ENCODE data around the gene ZNF592. TPM values are rescaled to one million over a fixed set of nuclear protein-coding genes. Genes with fewer than 3 reads are reported as not detected.

Gene ZNF592
- total and polyA plus RNA-seq, 3 donors from 2014 or later = 36.7 to 40.8 (median 39.6) TPM

DNA sequence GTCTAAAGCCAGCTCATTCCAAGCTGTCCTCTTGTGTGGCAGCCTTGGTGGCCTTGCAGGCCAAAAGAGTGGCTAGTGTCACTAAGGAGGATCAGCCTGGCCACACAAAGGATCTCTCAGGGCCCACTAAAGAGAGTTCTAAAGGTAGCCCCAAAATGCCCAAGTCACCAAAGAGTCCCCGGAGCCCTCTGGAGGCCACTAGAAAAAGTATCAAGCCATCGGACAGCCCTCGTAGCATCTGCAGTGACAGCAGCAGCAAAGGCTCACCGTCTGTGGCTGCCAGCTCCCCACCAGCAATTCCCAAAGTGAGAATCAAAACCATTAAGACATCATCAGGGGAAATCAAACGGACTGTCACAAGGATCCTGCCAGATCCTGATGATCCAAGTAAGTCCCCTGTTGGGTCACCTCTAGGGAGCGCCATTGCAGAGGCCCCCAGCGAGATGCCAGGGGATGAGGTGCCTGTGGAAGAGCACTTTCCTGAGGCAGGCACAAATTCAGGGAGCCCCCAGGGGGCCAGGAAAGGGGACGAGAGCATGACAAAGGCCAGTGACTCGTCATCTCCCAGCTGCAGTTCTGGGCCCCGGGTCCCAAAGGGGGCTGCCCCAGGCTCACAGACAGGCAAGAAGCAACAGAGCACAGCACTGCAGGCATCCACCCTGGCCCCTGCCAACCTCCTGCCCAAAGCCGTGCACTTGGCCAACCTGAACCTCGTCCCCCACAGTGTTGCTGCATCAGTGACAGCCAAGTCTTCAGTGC, 35.3 kb downstream of the ZNF592 start:
- WGBS, 2 donors = 85 to 90% methylated on average over 3 to 12 of the region's 12 CpGs
- intact Hi-C loops (cut with DNase I; ENCODE audit: low total_unique reads) = no loop called here
- H3K4me1 ChIP-seq = no peaks in the 10 kb centered on the region
- TF ChIP-seq CTCF (IDR thresholded peaks at IDR 0.05) = no peak
- no peak for TF ChIP-seq POLR2A (IDR thresholded peaks at IDR 0.05)
- no peak for DNase-seq
- H3K27ac ChIP-seq = no peak overlapping the region
- no peaks in the 10 kb centered on the region for H3K9me3 ChIP-seq
- no peaks in the 10 kb centered on the region for H3K27me3 ChIP-seq
- no peak overlapping the region for H3K4me3 ChIP-seq
- no peaks in the 10 kb centered on the region for H3K36me3 ChIP-seq (ENCODE audit: low read depth, missing control alignments)

DNA sequence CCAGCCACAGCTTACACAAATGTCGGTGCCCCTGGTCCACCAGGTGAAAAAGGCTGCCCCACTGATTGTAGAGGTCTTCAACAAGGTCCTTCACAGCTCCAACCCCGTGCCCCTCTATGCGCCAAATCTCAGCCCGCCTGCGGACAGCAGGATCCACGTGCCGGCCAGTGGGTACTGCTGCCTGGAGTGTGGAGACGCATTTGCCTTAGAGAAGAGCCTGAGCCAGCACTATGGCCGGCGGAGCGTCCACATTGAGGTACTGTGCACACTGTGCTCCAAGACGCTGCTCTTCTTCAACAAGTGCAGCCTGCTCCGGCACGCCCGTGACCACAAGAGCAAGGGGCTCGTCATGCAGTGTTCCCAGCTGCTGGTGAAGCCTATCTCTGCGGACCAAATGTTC, 35.9 kb downstream of the ZNF592 start:
- no peaks in the 10 kb centered on the region for H3K4me1 ChIP-seq
- H3K27me3 ChIP-seq = no peaks in the 10 kb centered on the region
- no peak for DNase-seq
- no peak overlapping the region for H3K27ac ChIP-seq
- no peaks in the 10 kb centered on the region for H3K36me3 ChIP-seq (ENCODE audit: low read depth, missing control alignments)
- H3K4me3 ChIP-seq = no peak overlapping the region
- intact Hi-C loops (cut with DNase I; ENCODE audit: low total_unique reads) = no loop called here
- no peak for TF ChIP-seq POLR2A (IDR thresholded peaks at IDR 0.05)
- TF ChIP-seq CTCF (IDR thresholded peaks at IDR 0.05) = no peak
- WGBS, 2 donors = 97% methylated on average over 17 of the region's 17 CpGs; no CpG with 5 or more reads in 1 of the 2 donors
- H3K9me3 ChIP-seq = no peaks in the 10 kb centered on the region

GRCh38 chr15:84785053-84785452, 36.7 kb downstream of the ZNF592 start:
- intact Hi-C loops (cut with DNase I; ENCODE audit: low total_unique reads) = no loop called here

DNA sequence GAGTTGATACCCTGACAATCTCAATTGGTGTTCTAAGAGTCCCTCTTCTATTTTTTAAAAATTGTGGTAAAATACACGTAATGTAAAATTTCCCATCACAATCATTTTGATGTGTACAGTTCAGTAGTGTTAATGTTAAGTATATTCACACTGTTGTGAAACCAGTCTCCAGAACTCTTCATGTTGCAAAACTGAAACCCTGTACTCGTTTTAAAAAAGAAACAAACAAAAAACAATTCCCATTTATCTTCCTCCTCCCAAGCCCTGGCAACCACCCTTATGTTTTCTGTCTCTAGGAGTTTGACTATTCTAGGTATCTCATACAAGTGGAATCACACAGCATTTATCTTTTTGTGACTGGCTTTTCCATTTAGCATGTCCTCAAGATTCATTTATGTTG, 40.1 kb downstream of the ZNF592 start:
- intact Hi-C loops (cut with DNase I; ENCODE audit: low total_unique reads) = no loop called here
- H3K4me1 ChIP-seq = no peaks in the 10 kb centered on the region
- 56 to 57% methylated on average over 2 of the region's 2 CpGs for WGBS, 2 donors

More at GRCh38 chr15:84785053-84785452, 36.7 kb downstream of the ZNF592 start:
- WGBS, 2 donors = 75 to 80% methylated on average over 5 of the region's 5 CpGs
- no peak for DNase-seq
- no peak overlapping the region for H3K4me3 ChIP-seq
- no peaks in the 10 kb centered on the region for H3K27me3 ChIP-seq
- H3K27ac ChIP-seq = no peak overlapping the region
- H3K4me1 ChIP-seq = no peaks in the 10 kb centered on the region
- H3K36me3 ChIP-seq (ENCODE audit: low read depth, missing control alignments) = no peaks in the 10 kb centered on the region
- TF ChIP-seq POLR2A (IDR thresholded peaks at IDR 0.05) = no peak
- TF ChIP-seq CTCF (IDR thresholded peaks at IDR 0.05) = no peak
- H3K9me3 ChIP-seq = no peaks in the 10 kb centered on the region

More for the DNA sequence above, 40.1 kb downstream of the ZNF592 start:
- H3K27ac ChIP-seq = no peak overlapping the region
- TF ChIP-seq POLR2A (IDR thresholded peaks at IDR 0.05) (no peak), CTCF (IDR thresholded peaks at IDR 0.05) (no peak)
- H3K36me3 ChIP-seq (ENCODE audit: low read depth, missing control alignments) = no peaks in the 10 kb centered on the region
- H3K27me3 ChIP-seq = no peaks in the 10 kb centered on the region
- no peak overlapping the region for H3K4me3 ChIP-seq
- DNase-seq = no peak
- no peaks in the 10 kb centered on the region for H3K9me3 ChIP-seq

All from testis (tissue), 3 donors.